Testis (tissue), 3 donors: ENCODE results near the gene SH3BP1. TPM values are rescaled to one million over a fixed set of nuclear protein-coding genes. Genes with fewer than 3 reads are reported as not detected.

ENCODE experiments used
- DNase-seq: peaks from one replicate; pipeline ENCODE4 v3.0.0-alpha.2; 2019
- H3K27ac ChIP-seq, 2 donors: fragments of 200-600 bp; sonication (generic); one replicate each; pipeline ENCODE4 v1.5.1; 2019
- H3K27me3 ChIP-seq: fragments of 200-600 bp; sonication (generic); one replicate; pipeline ENCODE4 v1.5.1; 2019
- H3K36me3 ChIP-seq: fragments of 200-600 bp; sonication (generic); one replicate; pipeline ENCODE4 v1.5.1; 2017; ENCODE audit warnings: low read depth; ENCODE audit errors: missing control alignments
- H3K4me1 ChIP-seq: fragments of 200-600 bp; sonication (generic); one replicate; pipeline ENCODE4 v1.5.1; 2019
- H3K4me3 ChIP-seq, 2 donors: fragments of 200-600 bp; sonication (generic); one replicate each; pipeline ENCODE4 v1.5.1; 2017 to 2019
- H3K9me3 ChIP-seq: fragments of 200-600 bp; sonication (generic); one replicate; pipeline ENCODE4 v1.5.1; 2017
- POLR2A ChIP-seq: fragments of 450-650 bp; IDR thresholded peaks from one replicate; pipeline ENCODE4 v1.6.1; 2017; ENCODE audit warnings: antibody characterized with exemption, mild to moderate bottlenecking, moderate library complexity
- WGBS, 2 donors: methylation state at CpG; one replicate each; pipeline ENCODE4 v1.1.5; 2018; 5-methylcytosine and 5-hydroxymethylcytosine counted together
- intact Hi-C: fragments of 100-400 bp; cut with DNase I; formaldehyde crosslinking; loops from one replicate; pipeline ENCODE4 v1.15.1; 2023; ENCODE audit warnings: low total_unique reads
- polyA plus RNA-seq: library from polyadenylated mRNA; stranded (reverse); fragments of 350-450 nt; fragmentation: Illumina TruSeq; extraction: RNeasy Lipid Tissue Mini Kit (QIAGEN cat#74804); gene quantifications from one replicate; pipeline ENCODE4 v1.2.3, GENCODE V29; 2014; ENCODE audit warnings: low read depth, low replicate concordance; ENCODE audit not compliant: insufficient read depth
- total RNA-seq, 2 donors: library from RNA; depleted of rRNA; stranded (reverse); fragments of >200 nt; gene quantifications; one replicate each; pipeline ENCODE4 v1.2.3, GENCODE V29; 2016
- TF ChIP-seq, protein P1 (sequence below), 3 experiments: fragments of 450-650 bp in 2 of 3; fragments of 200-600 bp in 1 of 3; sonication (generic) in 1 of 3; IDR thresholded peaks; one replicate each; pipeline ENCODE4 v1.5.1; 2016 to 2019; ENCODE audit warnings: antibody characterized with exemption in 3 of 3, mild to moderate bottlenecking in 2 of 3, moderate library complexity in 1 of 3

SH3BP1 gene
- total and polyA plus RNA-seq, 3 donors from 2014 or later = 11.9 to 23.6 (median 15.7) TPM

DNA sequence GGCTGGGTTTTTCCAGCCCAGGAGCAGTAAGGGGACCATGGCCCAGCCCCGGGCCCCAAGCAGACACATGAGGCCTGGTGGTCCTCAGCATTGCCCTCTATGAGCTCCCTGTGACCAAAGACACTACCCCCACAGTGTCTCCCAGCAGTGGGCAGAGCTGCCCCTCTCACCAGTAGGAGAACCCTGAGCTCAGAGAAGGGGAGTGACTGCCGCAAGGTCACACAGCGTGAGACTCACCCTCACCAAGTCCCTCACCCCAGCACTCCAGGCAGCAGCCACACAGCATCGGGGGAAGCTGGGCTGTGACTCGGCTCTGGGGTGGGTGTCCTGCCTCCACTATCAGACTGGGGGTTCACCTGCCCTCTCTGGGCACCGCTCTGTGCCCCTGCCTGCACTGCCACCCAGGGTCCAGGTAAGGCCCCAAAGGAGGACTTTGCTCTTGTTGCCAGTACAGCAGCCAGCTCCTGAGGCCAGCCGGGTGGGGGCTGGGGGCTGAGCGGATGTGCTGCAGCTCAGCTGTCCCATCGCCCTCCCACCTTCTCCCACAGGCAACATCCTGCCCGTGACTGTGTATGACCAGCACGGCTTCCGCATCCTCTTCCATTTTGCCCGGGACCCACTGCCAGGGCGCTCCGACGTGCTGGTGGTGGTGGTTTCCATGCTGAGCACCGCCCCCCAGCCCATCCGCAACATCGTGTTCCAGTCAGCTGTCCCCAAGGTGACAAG is 7.9 kb upstream of the SH3BP1 start:
- Histone ChIP-seq H3K4me1 (peaks cover 34% of the 10 kb centered on the region), H3K27ac (no peak overlapping the region), H3K4me3 (no peak overlapping the region), H3K27me3 (no peaks in the 10 kb centered on the region), H3K36me3 (no peaks in the 10 kb centered on the region), H3K9me3 (no peaks in the 10 kb centered on the region)
- no peak for DNase-seq
- intact Hi-C loops = no loop called here
- TF ChIP-seq, protein P1, sequence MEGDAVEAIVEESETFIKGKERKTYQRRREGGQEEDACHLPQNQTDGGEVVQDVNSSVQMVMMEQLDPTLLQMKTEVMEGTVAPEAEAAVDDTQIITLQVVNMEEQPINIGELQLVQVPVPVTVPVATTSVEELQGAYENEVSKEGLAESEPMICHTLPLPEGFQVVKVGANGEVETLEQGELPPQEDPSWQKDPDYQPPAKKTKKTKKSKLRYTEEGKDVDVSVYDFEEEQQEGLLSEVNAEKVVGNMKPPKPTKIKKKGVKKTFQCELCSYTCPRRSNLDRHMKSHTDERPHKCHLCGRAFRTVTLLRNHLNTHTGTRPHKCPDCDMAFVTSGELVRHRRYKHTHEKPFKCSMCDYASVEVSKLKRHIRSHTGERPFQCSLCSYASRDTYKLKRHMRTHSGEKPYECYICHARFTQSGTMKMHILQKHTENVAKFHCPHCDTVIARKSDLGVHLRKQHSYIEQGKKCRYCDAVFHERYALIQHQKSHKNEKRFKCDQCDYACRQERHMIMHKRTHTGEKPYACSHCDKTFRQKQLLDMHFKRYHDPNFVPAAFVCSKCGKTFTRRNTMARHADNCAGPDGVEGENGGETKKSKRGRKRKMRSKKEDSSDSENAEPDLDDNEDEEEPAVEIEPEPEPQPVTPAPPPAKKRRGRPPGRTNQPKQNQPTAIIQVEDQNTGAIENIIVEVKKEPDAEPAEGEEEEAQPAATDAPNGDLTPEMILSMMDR (IDR thresholded peaks at IDR 0.05) = no peak
- no peak for TF ChIP-seq POLR2A
- WGBS, 2 donors = 86 to 92% methylated on average over 7 to 17 of the region's 19 CpGs

DNA sequence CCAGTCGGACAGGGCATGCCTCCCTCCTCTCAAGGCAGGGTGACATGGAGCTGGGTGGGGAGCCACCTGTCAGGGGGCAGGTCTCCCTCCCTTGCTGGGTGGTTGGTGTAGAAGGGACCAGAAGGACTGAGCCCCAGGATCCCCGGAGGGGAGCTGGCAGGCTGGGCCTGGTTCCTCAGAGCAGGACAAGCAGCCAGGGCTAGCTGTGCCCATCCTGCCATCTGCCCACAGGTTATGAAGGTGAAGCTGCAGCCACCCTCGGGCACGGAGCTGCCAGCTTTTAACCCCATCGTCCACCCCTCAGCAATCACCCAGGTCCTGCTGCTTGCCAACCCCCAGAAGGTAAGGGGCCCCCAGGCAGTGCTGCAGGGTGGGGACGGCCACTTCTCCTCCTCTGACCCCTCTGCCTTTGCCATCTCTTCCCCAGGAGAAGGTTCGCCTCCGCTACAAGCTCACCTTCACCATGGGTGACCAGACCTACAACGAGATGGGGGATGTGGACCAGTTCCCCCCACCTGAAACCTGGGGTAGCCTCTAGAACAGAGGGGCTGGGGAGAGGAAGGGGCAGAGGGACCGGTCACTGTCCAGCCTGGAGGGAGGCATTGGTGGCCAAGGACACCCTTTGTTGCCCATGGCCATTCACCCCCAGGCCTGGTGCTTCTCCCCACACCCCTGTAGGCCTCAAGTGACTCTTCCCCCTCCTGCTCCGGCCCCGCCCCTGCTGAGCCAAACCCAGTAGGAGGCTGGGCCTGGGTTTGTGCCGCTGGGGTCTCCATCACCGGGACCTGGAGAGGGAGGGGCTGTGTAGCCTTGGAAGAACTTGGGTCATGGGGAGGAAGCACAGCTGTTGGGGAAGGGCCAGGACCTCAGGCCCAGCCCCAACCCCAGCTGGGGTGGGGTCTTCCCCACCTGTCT is 7.0 kb upstream of the SH3BP1 start:
- peaks cover 31% of the 10 kb centered on the region for H3K4me1 ChIP-seq
- H3K27me3 ChIP-seq = no peaks in the 10 kb centered on the region
- no peaks in the 10 kb centered on the region for H3K9me3 ChIP-seq
- H3K36me3 ChIP-seq = no peaks in the 10 kb centered on the region
- H3K27ac ChIP-seq = peak overlapping the region; percentile 16 to 82
- intact Hi-C loops = no loop called here
- no peak overlapping the region for H3K4me3 ChIP-seq
- 69 to 78% methylated on average over 5 to 14 of the region's 14 CpGs for WGBS, 2 donors
- no peak for DNase-seq
- no peak for TF ChIP-seq POLR2A
- TF ChIP-seq, protein P1 (IDR thresholded peaks at IDR 0.05) = no peak

DNA sequence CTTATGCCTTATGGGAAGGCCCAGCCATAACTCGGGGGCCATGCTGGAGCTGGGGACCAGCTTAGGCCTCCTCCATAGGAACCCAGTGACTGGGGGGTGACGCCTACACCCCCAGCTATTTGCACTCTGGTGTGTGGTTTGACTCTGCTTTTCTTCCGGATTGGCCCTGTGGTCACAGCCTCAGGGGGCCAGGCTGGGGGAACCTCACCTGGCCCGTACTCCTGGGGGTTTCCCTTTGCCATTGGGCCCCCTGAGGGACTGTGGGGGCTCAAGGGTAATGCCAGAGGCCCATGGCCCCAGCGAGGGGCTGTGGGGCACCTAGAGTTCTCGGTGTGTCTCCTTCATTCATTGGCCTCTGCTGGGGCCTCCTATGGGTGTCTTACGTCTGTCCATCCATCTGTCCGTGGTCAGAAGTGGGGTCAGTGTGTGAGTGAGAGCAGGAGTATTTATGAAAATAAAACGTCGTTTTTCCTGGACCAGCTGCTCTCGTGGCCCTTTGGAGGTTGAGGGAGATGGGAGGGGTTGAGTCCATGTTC is 6.3 kb upstream of the SH3BP1 start:
- 34 to 47% methylated on average over 6 to 11 of the region's 11 CpGs for WGBS, 2 donors
- H3K36me3 ChIP-seq = no peaks in the 10 kb centered on the region
- no peak overlapping the region for H3K4me3 ChIP-seq
- no peak for DNase-seq
- H3K9me3 ChIP-seq = no peaks in the 10 kb centered on the region
- peak overlapping the region; percentile 16 to 82 for H3K27ac ChIP-seq
- H3K27me3 ChIP-seq = no peaks in the 10 kb centered on the region
- intact Hi-C loops = no loop called here
- no peak for TF ChIP-seq POLR2A
- TF ChIP-seq, protein P1 (IDR thresholded peaks at IDR 0.05) = no peak
- H3K4me1 ChIP-seq = peaks cover 31% of the 10 kb centered on the region

DNA sequence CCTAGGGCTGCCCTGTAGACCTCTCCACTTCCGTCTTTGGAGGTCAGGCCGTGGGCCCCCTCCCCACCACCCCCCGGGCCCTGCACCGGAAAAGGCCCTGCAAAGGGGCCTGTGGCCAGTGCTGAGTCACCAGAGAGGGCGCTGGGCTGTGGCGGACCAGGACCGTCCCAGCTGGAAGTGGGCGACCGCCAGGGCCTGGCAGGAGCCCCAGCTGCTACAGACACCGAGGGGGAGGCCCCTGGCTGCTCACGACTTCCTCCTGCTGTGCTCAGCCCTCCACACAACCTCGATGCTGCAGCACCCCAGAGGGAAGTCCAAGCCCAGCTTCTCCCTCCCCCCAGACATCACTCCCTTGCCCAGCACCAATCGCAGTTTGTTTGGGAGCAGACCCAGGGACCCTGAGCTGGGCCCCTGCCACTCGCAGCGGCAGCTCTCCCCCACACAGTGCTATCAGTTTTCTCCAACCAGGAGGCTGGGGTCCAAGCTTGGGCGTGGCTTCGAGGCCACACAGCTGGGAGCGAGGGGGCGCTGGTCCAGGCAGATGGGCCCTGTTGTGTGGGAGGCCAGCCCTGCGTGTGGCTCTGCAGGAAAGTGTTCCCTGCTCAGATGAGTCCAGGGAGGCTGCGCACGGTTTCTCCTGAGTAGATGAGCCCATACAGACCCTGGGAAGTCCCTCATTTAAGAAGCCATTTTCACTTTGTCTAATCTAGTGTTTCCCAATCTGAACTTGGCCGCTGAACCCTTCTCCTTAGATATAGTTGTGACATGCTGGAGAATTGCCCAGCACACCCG is 5.6 kb upstream of the SH3BP1 start:
- Histone ChIP-seq H3K36me3 (no peaks in the 10 kb centered on the region), H3K27me3 (no peaks in the 10 kb centered on the region), H3K27ac (peak overlapping the region; percentile 16 to 82), H3K9me3 (no peaks in the 10 kb centered on the region), H3K4me3 (no peak overlapping the region), H3K4me1 (peaks cover 36% of the 10 kb centered on the region)
- intact Hi-C loops = no loop called here
- peak; percentile 91 for DNase-seq
- 7 to 21% methylated on average over 3 to 23 of the region's 24 CpGs for WGBS, 2 donors
- TF ChIP-seq, protein P1 (IDR thresholded peaks at IDR 0.05) = peak in 2 of 3 experiments; percentile 15 to 17
- TF ChIP-seq POLR2A = no peak
